SU-DHL-6 (cell line): Measurements from ENCODE around the gene USP31.

Experiments
- EZH2phosphoT487 ChIP-seq: fragments of 200-600 bp; sonication (generic), shearing (Covaris generic); conservative IDR thresholded peaks from 2 replicates; pipeline ENCODE4 v1.6.1; 2018; ENCODE audit warnings: mild to moderate bottlenecking, antibody characterized with exemption, low read length, moderate library complexity, mixed read lengths
- TF ChIP-seq, protein P1 (sequence below): fragments of 200-600 bp; sonication (generic); IDR thresholded peaks from one replicate; pipeline ENCODE4 v1.5.1; 2017; ENCODE audit warnings: antibody characterized with exemption, mild to moderate bottlenecking, low read length, moderate library complexity; ENCODE audit not compliant: insufficient read depth, poor library complexity, severe bottlenecking

DNA sequence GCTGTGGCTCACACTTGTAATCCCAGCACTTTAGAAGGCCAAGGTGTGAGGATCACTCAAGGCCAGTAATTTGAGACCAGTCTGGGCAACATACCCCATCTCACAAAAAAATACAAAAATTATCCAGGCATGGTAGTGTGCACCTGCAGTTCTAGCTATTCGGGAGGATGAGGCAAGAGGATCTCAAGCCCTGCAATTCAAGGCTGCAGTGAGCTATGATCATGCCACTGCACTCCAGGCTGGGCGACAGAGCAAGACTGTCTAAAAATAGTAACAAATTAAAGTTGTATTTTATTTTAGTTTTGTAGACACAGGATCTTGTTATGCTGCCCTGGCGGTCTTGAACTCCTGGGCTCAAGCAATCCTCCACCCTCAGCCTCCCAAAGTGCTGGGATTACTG is 18.2 kb downstream of the USP31 start:
- TF ChIP-seq, protein P1, sequence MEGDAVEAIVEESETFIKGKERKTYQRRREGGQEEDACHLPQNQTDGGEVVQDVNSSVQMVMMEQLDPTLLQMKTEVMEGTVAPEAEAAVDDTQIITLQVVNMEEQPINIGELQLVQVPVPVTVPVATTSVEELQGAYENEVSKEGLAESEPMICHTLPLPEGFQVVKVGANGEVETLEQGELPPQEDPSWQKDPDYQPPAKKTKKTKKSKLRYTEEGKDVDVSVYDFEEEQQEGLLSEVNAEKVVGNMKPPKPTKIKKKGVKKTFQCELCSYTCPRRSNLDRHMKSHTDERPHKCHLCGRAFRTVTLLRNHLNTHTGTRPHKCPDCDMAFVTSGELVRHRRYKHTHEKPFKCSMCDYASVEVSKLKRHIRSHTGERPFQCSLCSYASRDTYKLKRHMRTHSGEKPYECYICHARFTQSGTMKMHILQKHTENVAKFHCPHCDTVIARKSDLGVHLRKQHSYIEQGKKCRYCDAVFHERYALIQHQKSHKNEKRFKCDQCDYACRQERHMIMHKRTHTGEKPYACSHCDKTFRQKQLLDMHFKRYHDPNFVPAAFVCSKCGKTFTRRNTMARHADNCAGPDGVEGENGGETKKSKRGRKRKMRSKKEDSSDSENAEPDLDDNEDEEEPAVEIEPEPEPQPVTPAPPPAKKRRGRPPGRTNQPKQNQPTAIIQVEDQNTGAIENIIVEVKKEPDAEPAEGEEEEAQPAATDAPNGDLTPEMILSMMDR, result no peak
- TF ChIP-seq EZH2phosphoT487, result no peak
